SU-DHL-6 (cell line): ENCODE data around the gene PANX2.
A peak's percentile ranks its signal among the peaks of the same experiment; 100 is the strongest.

ENCODE experiments used
- H2AFZ ChIP-seq: fragments of 200-600 bp; sonication (generic); 2 replicates; pipeline ENCODE4 v1.6.1; 2014; ENCODE audit warnings: low read depth, mild to moderate bottlenecking, moderate library complexity, mixed read lengths, antibody characterized with exemption, low read length; ENCODE audit not compliant: severe bottlenecking
- H3F3A ChIP-seq: fragments of 200-600 bp; shearing (Covaris generic); 2 replicates; pipeline ENCODE4 v1.6.0; 2016; ENCODE audit warnings: antibody characterized with exemption, mild to moderate bottlenecking; ENCODE audit not compliant: insufficient read depth
- H3K27ac ChIP-seq: fragments of 200-600 bp; sonication (generic); 2 replicates; pipeline ENCODE4 v1.5.1; 2016; ENCODE audit warnings: low read depth, mild to moderate bottlenecking, low read length, moderate library complexity, mixed read lengths
- H3K27me3 ChIP-seq: fragments of 200-600 bp; sonication (generic), shearing (Covaris generic); 2 replicates; pipeline ENCODE4 v1.6.0; 2014; ENCODE audit warnings: mild to moderate bottlenecking, low read length
- H3K36me3 ChIP-seq: fragments of 200-600 bp; sonication (generic); 2 replicates; pipeline ENCODE4 v1.6.1; 2014; ENCODE audit warnings: mild to moderate bottlenecking, low read length, mixed read lengths
- H3K4me2 ChIP-seq: fragments of 300-600, 200-600 bp; shearing (Covaris generic), sonication (generic); 2 replicates; pipeline ENCODE4 v1.6.0; 2014; ENCODE audit warnings: low read length, low read depth, mild to moderate bottlenecking; ENCODE audit not compliant: poor library complexity, severe bottlenecking
- H3K4me3 ChIP-seq: fragments of 200-600 bp; sonication (generic); 2 replicates; pipeline ENCODE4 v1.5.1; 2014; ENCODE audit warnings: antibody characterized with exemption, low read length, mild to moderate bottlenecking, mixed read lengths; ENCODE audit not compliant: insufficient read depth, poor library complexity, severe bottlenecking
- H3K79me2 ChIP-seq: fragments of 200-600 bp; sonication (generic); 2 replicates; pipeline ENCODE4 v1.6.1; 2014; ENCODE audit warnings: mild to moderate bottlenecking, low read length, moderate library complexity; ENCODE audit not compliant: insufficient read depth
- H3K9ac ChIP-seq: fragments of 200-600 bp; sonication (generic); 2 replicates; pipeline ENCODE4 v1.7.0; 2014; ENCODE audit warnings: mild to moderate bottlenecking, low read length
- H3K9me2 ChIP-seq: fragments of 200-600 bp; sonication (generic); replicated peaks from 2 replicates; pipeline ENCODE4 v1.6.1; 2014; ENCODE audit warnings: low read length; ENCODE audit not compliant: insufficient read depth
- H3K9me3 ChIP-seq: fragments of 200-600 bp; sonication (generic); 2 replicates; pipeline ENCODE4 v1.6.1; 2014; ENCODE audit warnings: low read length, mixed read lengths; ENCODE audit not compliant: insufficient read depth
- H4K20me1 ChIP-seq: fragments of 200-600 bp; sonication (generic); 2 replicates; pipeline ENCODE4 v1.6.1; 2014; ENCODE audit warnings: low read depth, mild to moderate bottlenecking, antibody characterized with exemption, low read length, moderate library complexity, mixed read lengths
- CTCF ChIP-seq: fragments of 200-600 bp; sonication (generic); IDR thresholded peaks from one replicate; pipeline ENCODE4 v1.5.1; 2017; ENCODE audit warnings: antibody characterized with exemption, mild to moderate bottlenecking, low read length, moderate library complexity; ENCODE audit not compliant: insufficient read depth, poor library complexity, severe bottlenecking
- EZH2phosphoT487 ChIP-seq: fragments of 200-600 bp; sonication (generic), shearing (Covaris generic); conservative IDR thresholded peaks from 2 replicates; pipeline ENCODE4 v1.6.1; 2018; ENCODE audit warnings: mild to moderate bottlenecking, antibody characterized with exemption, low read length, moderate library complexity, mixed read lengths

Gene PANX2

GRCh38 chr22:50206599-50206998, 36.1 kb downstream of the PANX2 start:
- peaks cover 36% of the 10 kb centered on the region for H3K79me2 ChIP-seq
- H3F3A ChIP-seq: 0 out of 2 replicates have a peak, but pooled peaks cover 7% of the 10 kb centered on the region
- H3K9me3 ChIP-seq: no peaks in the 10 kb centered on the region
- no peak overlapping the region for H3K9ac ChIP-seq
- no peaks in the 10 kb centered on the region; the same call in 1 of the 2 replicates for H4K20me1 ChIP-seq
- no peaks in the 10 kb centered on the region for H3K9me2 ChIP-seq
- no peak overlapping the region for H3K4me3 ChIP-seq
- peaks cover 18% of the 10 kb centered on the region for H3K36me3 ChIP-seq
- no peak overlapping the region for H2AFZ ChIP-seq
- no peak overlapping the region for H3K4me2 ChIP-seq
- no peaks in the 10 kb centered on the region for H3K27me3 ChIP-seq
- TF ChIP-seq EZH2phosphoT487 (no peak), CTCF (peak; percentile 14)
- no peak overlapping the region for H3K27ac ChIP-seq

GRCh38 chr22:50207383-50208140, 37.0 kb downstream of the PANX2 start:
- H3K27me3 ChIP-seq: no peaks in the 10 kb centered on the region
- H3K79me2 ChIP-seq: peaks cover 27% of the 10 kb centered on the region
- TF ChIP-seq EZH2phosphoT487 (no peak), CTCF (no peak)
- no peak overlapping the region for H2AFZ ChIP-seq
- no peaks in the 10 kb centered on the region for H3K9me3 ChIP-seq
- H3K4me2 ChIP-seq: no peak overlapping the region
- H3K36me3 ChIP-seq: peaks cover 18% of the 10 kb centered on the region
- H3K9ac ChIP-seq: no peak overlapping the region
- H4K20me1 ChIP-seq: no peaks in the 10 kb centered on the region; the same call in 1 of the 2 replicates
- no peak overlapping the region for H3K4me3 ChIP-seq
- peak overlapping the region; percentile 13; the same call in 1 of the 2 replicates for H3K27ac ChIP-seq
- H3K9me2 ChIP-seq: no peaks in the 10 kb centered on the region
- 0 out of 2 replicates have a peak, but pooled peaks cover 8% of the 10 kb centered on the region for H3F3A ChIP-seq

GRCh38 chr22:50208430-50208938, 38.0 kb downstream of the PANX2 start:
- no peak overlapping the region for H3K4me2 ChIP-seq
- no peak overlapping the region for H3K27ac ChIP-seq
- no peaks in the 10 kb centered on the region for H3K9me3 ChIP-seq
- no peaks in the 10 kb centered on the region; the same call in 1 of the 2 replicates for H4K20me1 ChIP-seq
- no peak overlapping the region for H3K4me3 ChIP-seq
- H3F3A ChIP-seq: 0 out of 2 replicates have a peak, but pooled peaks cover 4% of the 10 kb centered on the region
- H3K9ac ChIP-seq: no peak overlapping the region
- no peaks in the 10 kb centered on the region for H3K9me2 ChIP-seq
- H3K36me3 ChIP-seq: peaks cover 11% of the 10 kb centered on the region
- H2AFZ ChIP-seq: no peak overlapping the region
- no peaks in the 10 kb centered on the region for H3K27me3 ChIP-seq
- TF ChIP-seq EZH2phosphoT487 (no peak), CTCF (no peak)
- peaks cover 23% of the 10 kb centered on the region for H3K79me2 ChIP-seq
